HCT116 (cell line): Measurements from ENCODE around the gene YTHDF1.

Experiments used
- FOSL1 ChIP-seq: IDR thresholded peaks from 2 replicates; pipeline ENCODE4 v1.6.1; 2012; ENCODE audit warnings: low read depth
- POLR2A ChIP-seq: IDR thresholded peaks from 2 replicates; pipeline ENCODE4 v1.7.0; 2011; ENCODE audit warnings: borderline replicate concordance; ENCODE audit not compliant: insufficient read depth, insufficient read length; ENCODE audit errors: extremely low read depth
- POLR2AphosphoS5 ChIP-seq: IDR thresholded peaks from 2 replicates; pipeline ENCODE4 v1.6.1; 2011; ENCODE audit warnings: mild to moderate bottlenecking, low read depth, low read length, moderate library complexity
- TF ChIP-seq, protein P1 (sequence below), 3 experiments: fragments of 200-600 bp in 1 of 3; sonication (generic) in 1 of 3; IDR thresholded peaks in 2 of 3; conservative IDR thresholded peaks in 1 of 3; 2 replicates each; pipeline ENCODE4 v1.5.1; 2012 to 2017; ENCODE audit warnings: low read depth in 2 of 3, low read length in 2 of 3, antibody characterized with exemption in 1 of 3, borderline replicate concordance in 1 of 3, control low read depth in 1 of 3, mild to moderate bottlenecking in 1 of 3, mixed read lengths in 1 of 3, mixed run types in 1 of 3, moderate library complexity in 1 of 3; ENCODE audit not compliant: insufficient read depth in 1 of 3
- TF ChIP-seq, protein P2 (sequence below): IDR thresholded peaks from 2 replicates; pipeline ENCODE4 v1.6.1; 2012

DNA sequence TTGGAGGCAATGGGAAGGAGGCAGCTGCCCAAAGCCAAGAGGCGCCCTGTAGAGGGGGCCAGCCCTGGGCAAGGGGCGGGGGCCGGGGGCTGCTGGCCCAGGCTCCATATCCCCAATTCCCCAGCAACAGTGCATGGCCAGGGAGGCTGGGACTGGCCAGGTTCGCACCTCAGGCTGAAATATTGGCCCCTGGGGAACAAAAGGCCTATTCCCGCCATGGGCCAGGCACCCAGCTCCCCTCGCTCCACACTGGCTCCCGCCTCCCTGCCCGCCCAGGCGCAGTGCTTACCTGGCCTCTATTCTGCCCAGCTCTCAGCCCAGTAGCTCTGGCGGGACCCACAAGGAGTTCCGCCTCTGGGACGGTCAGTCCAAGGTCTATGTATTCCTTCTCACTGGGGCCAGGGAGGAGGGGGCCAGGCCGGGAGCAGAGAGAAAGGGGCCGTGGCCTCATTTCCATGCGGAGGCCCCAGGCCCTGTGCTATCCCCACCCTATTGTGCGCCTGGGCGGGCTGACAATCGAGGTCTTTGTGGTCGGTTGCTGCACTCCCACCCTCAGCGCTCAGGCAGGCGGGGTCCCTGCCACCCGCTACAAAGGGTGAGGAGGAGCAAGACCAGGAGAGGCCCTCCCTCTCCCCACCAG lies 42.3 kb downstream of the YTHDF1 start:
- no peak for TF ChIP-seq POLR2AphosphoS5
- TF ChIP-seq, protein P1, sequence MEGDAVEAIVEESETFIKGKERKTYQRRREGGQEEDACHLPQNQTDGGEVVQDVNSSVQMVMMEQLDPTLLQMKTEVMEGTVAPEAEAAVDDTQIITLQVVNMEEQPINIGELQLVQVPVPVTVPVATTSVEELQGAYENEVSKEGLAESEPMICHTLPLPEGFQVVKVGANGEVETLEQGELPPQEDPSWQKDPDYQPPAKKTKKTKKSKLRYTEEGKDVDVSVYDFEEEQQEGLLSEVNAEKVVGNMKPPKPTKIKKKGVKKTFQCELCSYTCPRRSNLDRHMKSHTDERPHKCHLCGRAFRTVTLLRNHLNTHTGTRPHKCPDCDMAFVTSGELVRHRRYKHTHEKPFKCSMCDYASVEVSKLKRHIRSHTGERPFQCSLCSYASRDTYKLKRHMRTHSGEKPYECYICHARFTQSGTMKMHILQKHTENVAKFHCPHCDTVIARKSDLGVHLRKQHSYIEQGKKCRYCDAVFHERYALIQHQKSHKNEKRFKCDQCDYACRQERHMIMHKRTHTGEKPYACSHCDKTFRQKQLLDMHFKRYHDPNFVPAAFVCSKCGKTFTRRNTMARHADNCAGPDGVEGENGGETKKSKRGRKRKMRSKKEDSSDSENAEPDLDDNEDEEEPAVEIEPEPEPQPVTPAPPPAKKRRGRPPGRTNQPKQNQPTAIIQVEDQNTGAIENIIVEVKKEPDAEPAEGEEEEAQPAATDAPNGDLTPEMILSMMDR (IDR thresholded peaks at IDR 0.05 in 2 of 3, conservative IDR thresholded peaks at IDR 0.05 in 1 of 3; ENCODE audit: borderline replicate concordance in 1 of 3, insufficient read depth in 1 of 3, low read depth in 2 of 3, low read length in 2 of 3): no peak
- TF ChIP-seq, protein P2, sequence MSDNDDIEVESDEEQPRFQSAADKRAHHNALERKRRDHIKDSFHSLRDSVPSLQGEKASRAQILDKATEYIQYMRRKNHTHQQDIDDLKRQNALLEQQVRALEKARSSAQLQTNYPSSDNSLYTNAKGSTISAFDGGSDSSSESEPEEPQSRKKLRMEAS: no peak
- no peak for TF ChIP-seq FOSL1
- no peak for TF ChIP-seq POLR2A
